Liver (tissue), 9 donors: ENCODE results near the gene CFAP74. TPM values are rescaled to one million over a fixed set of nuclear protein-coding genes. Genes with fewer than 3 reads are reported as not detected.

Experiments used
- DNase-seq: peaks from one replicate; pipeline ENCODE4 v3.0.0-alpha.2; 2017; ENCODE audit warnings: low spot score
- H3K27ac ChIP-seq, 2 donors: one replicate each; pipeline ENCODE4 v1.7.0; 2013; ENCODE audit warnings: inconsistent platforms in 2 of 2, low read length in 2 of 2, control low read depth in 1 of 2, low read depth in 1 of 2, mild to moderate bottlenecking in 1 of 2
- H3K27me3 ChIP-seq, 4 donors: one replicate each; pipeline versions ENCODE4 v1.6.1 to v1.7.0; 2013; ENCODE audit warnings: low read length in 3 of 4, inconsistent platforms in 1 of 4, mild to moderate bottlenecking in 1 of 4, moderate library complexity in 1 of 4; ENCODE audit not compliant: control insufficient read depth in 4 of 4, insufficient read depth in 4 of 4
- H3K36me3 ChIP-seq, 4 donors: one replicate each; pipeline versions ENCODE4 v1.6.1 to v1.7.0; 2013; ENCODE audit warnings: low read length in 3 of 4, mild to moderate bottlenecking in 3 of 4, low read depth in 1 of 4, moderate library complexity in 1 of 4; ENCODE audit not compliant: control insufficient read depth in 4 of 4, insufficient read depth in 3 of 4
- H3K4me1 ChIP-seq, 4 donors: one replicate each; pipeline versions ENCODE4 v1.6.1 to v1.7.0; 2013; ENCODE audit warnings: low read length in 3 of 4, mild to moderate bottlenecking in 3 of 4, moderate library complexity in 1 of 4; ENCODE audit not compliant: control insufficient read depth in 4 of 4, insufficient read depth in 4 of 4
- H3K4me3 ChIP-seq, 3 donors: one replicate each; pipeline versions ENCODE4 v1.6.1 to v1.7.0; 2013; ENCODE audit warnings: low read length in 3 of 3, control low read depth in 1 of 3, low read depth in 1 of 3, mild to moderate bottlenecking in 1 of 3
- H3K9ac ChIP-seq, 2 donors: one replicate each; pipeline ENCODE4 v1.7.0; 2013; ENCODE audit warnings: low read length in 2 of 2, mild to moderate bottlenecking in 2 of 2, moderate library complexity in 2 of 2, control low read depth in 1 of 2, low read depth in 1 of 2
- H3K9me3 ChIP-seq, 4 donors: one replicate each; pipeline versions ENCODE4 v1.6.1 to v1.7.0; 2013; ENCODE audit warnings: low read length in 3 of 4; ENCODE audit not compliant: control insufficient read depth in 4 of 4
- EGR1 ChIP-seq, 2 donors: IDR thresholded peaks; 2 replicates each; pipeline ENCODE4 v1.6.1; 2016 to 2018; ENCODE audit warnings: antibody characterized with exemption in 2 of 2, low read depth in 2 of 2
- FOXA1 ChIP-seq: IDR thresholded peaks from 2 replicates; pipeline ENCODE4 v1.6.1; 2016; ENCODE audit warnings: antibody characterized with exemption
- FOXA2 ChIP-seq: IDR thresholded peaks from 2 replicates; pipeline ENCODE4 v1.6.1; 2016; ENCODE audit warnings: antibody characterized with exemption
- GABPA ChIP-seq, 2 donors: IDR thresholded peaks in 1 of 2; conservative IDR thresholded peaks in 1 of 2; 2 replicates each; pipeline ENCODE4 v1.6.1; 2016; ENCODE audit warnings: antibody characterized with exemption in 2 of 2, mild to moderate bottlenecking in 1 of 2, moderate library complexity in 1 of 2
- HNF4A ChIP-seq, 2 donors: conservative IDR thresholded peaks; 2 replicates each; pipeline ENCODE4 v1.6.1; 2016; ENCODE audit warnings: antibody characterized with exemption in 2 of 2, mild to moderate bottlenecking in 2 of 2
- HNF4G ChIP-seq: IDR thresholded peaks from 2 replicates; pipeline ENCODE4 v1.6.1; 2016; ENCODE audit warnings: antibody characterized with exemption
- JUND ChIP-seq, 2 donors: IDR thresholded peaks; 2 replicates each; pipeline ENCODE4 v1.6.1; 2016; ENCODE audit warnings: antibody characterized with exemption in 2 of 2
- RAD21 ChIP-seq, 2 donors: IDR thresholded peaks; 2 replicates each; pipeline ENCODE4 v1.6.1; 2016; ENCODE audit warnings: antibody characterized with exemption in 2 of 2, mild to moderate bottlenecking in 2 of 2
- TAF1 ChIP-seq: conservative IDR thresholded peaks from 2 replicates; pipeline ENCODE4 v1.6.1; 2016; ENCODE audit warnings: antibody characterized with exemption, mild to moderate bottlenecking
- YY1 ChIP-seq: IDR thresholded peaks from 2 replicates; pipeline ENCODE4 v1.6.1; 2016; ENCODE audit warnings: antibody characterized with exemption, mild to moderate bottlenecking
- WGBS: extraction: QIAGEN DNeasy Blood & Tissue Kit; methylation state at CpG from one replicate; pipeline ENCODE4 v1.1.7; 2013; 5-methylcytosine and 5-hydroxymethylcytosine counted together
- polyA plus RNA-seq, 2 donors: library from polyadenylated mRNA; stranded (reverse) in 1 of 2; unstranded in 1 of 2; fragments of 200-250 nt in 1 of 2; fragments of >200 nt in 1 of 2; fragmentation: Nextera tagmentation in 1 of 2; extraction: Ambion mirVana in 1 of 2; gene quantifications; one replicate each; pipeline versions ENCODE4 v1.2.1 to v1.2.3, GENCODE V29; 2013 to 2015
- total RNA-seq, 2 donors: library from RNA; depleted of rRNA; stranded (reverse); fragments of >200 nt; gene quantifications; one replicate each; pipeline ENCODE4 v1.2.3, GENCODE V29; 2014
- TF ChIP-seq, protein P1 (sequence below): fragments of 150-350 bp; IDR thresholded peaks from 2 replicates; pipeline ENCODE4 v1.5.1; 2017; ENCODE audit warnings: improper control_type of control experiment, low read depth, low read length; ENCODE audit not compliant: missing input control
- TF ChIP-seq, protein P2 (sequence below): IDR thresholded peaks from 2 replicates; pipeline ENCODE4 v1.6.1; 2016; ENCODE audit warnings: antibody characterized with exemption
- TF ChIP-seq, protein P3 (sequence below): IDR thresholded peaks from 2 replicates; pipeline ENCODE4 v1.6.1; 2016; ENCODE audit warnings: antibody characterized with exemption
- TF ChIP-seq, protein P4 (sequence below): IDR thresholded peaks from 2 replicates; pipeline ENCODE4 v1.6.1; 2016; ENCODE audit warnings: antibody characterized with exemption
- donor health status: healthy.
- donor health status: healthy.
- donor health status: healthy.
- donor health status: healthy.
- donor health status: healthy.

Gene CFAP74
- total and polyA plus RNA-seq, 4 donors: under 0.01 to 0.31 TPM; not detected in 2

DNA sequence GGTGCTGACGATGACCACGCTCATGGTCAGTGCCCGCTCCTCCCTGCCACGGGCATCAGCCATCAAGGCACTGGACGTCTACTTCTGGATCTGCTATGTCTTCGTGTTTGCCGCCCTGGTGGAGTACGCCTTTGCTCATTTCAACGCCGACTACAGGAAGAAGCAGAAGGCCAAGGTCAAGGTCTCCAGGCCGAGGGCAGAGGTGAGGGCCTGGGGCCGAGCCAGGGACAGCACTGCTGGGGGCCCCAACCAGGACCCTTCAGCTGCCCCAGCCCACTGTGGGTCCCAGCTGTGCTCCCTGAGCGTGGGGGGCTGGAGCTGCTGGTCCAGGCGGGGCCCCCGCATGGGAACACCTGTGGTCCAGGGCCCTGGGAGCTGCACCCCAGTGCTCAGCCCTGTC, 26.0 kb upstream of the CFAP74 start:
- Histone ChIP-seq H3K9ac (no peak overlapping the region), H3K4me1 (peaks cover 0 to 4% (median 0%) of the 10 kb centered on the region in 4 donors), H3K27ac (no peak overlapping the region), H3K9me3 (no peaks in the 10 kb centered on the region), H3K36me3 (no peaks in the 10 kb centered on the region), H3K4me3 (no peak overlapping the region), H3K27me3 (peaks cover 0 to 2% (median 0%) of the 10 kb centered on the region in 4 donors)
- 81% methylated on average over 15 of the region's 15 CpGs for WGBS
- TF ChIP-seq, protein P1, sequence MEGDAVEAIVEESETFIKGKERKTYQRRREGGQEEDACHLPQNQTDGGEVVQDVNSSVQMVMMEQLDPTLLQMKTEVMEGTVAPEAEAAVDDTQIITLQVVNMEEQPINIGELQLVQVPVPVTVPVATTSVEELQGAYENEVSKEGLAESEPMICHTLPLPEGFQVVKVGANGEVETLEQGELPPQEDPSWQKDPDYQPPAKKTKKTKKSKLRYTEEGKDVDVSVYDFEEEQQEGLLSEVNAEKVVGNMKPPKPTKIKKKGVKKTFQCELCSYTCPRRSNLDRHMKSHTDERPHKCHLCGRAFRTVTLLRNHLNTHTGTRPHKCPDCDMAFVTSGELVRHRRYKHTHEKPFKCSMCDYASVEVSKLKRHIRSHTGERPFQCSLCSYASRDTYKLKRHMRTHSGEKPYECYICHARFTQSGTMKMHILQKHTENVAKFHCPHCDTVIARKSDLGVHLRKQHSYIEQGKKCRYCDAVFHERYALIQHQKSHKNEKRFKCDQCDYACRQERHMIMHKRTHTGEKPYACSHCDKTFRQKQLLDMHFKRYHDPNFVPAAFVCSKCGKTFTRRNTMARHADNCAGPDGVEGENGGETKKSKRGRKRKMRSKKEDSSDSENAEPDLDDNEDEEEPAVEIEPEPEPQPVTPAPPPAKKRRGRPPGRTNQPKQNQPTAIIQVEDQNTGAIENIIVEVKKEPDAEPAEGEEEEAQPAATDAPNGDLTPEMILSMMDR: no peak
- no peak for TF ChIP-seq FOXA2
- TF ChIP-seq YY1: no peak
- no peak for TF ChIP-seq HNF4A (conservative IDR thresholded peaks at IDR 0.05)
- no peak for TF ChIP-seq FOXA1
- TF ChIP-seq, protein P2, sequence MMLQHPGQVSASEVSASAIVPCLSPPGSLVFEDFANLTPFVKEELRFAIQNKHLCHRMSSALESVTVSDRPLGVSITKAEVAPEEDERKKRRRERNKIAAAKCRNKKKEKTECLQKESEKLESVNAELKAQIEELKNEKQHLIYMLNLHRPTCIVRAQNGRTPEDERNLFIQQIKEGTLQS: no peak
- TF ChIP-seq EGR1 (IDR thresholded peaks at IDR 0.05; ENCODE audit: low read depth in 2 of 2): no peak
- no peak for TF ChIP-seq HNF4G
- TF ChIP-seq TAF1: no peak
- TF ChIP-seq, protein P3, sequence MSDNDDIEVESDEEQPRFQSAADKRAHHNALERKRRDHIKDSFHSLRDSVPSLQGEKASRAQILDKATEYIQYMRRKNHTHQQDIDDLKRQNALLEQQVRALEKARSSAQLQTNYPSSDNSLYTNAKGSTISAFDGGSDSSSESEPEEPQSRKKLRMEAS: no peak
- no peak for TF ChIP-seq RAD21 (IDR thresholded peaks at IDR 0.05)
- no peak for TF ChIP-seq JUND (IDR thresholded peaks at IDR 0.05)
- TF ChIP-seq, protein P4, sequence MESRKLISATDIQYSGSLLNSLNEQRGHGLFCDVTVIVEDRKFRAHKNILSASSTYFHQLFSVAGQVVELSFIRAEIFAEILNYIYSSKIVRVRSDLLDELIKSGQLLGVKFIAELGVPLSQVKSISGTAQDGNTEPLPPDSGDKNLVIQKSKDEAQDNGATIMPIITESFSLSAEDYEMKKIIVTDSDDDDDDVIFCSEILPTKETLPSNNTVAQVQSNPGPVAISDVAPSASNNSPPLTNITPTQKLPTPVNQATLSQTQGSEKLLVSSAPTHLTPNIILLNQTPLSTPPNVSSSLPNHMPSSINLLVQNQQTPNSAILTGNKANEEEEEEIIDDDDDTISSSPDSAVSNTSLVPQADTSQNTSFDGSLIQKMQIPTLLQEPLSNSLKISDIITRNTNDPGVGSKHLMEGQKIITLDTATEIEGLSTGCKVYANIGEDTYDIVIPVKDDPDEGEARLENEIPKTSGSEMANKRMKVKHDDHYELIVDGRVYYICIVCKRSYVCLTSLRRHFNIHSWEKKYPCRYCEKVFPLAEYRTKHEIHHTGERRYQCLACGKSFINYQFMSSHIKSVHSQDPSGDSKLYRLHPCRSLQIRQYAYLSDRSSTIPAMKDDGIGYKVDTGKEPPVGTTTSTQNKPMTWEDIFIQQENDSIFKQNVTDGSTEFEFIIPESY: no peak
- TF ChIP-seq GABPA (IDR thresholded peaks at IDR 0.05 in 1 of 2, conservative IDR thresholded peaks at IDR 0.05 in 1 of 2): no peak
- no peak for DNase-seq

DNA sequence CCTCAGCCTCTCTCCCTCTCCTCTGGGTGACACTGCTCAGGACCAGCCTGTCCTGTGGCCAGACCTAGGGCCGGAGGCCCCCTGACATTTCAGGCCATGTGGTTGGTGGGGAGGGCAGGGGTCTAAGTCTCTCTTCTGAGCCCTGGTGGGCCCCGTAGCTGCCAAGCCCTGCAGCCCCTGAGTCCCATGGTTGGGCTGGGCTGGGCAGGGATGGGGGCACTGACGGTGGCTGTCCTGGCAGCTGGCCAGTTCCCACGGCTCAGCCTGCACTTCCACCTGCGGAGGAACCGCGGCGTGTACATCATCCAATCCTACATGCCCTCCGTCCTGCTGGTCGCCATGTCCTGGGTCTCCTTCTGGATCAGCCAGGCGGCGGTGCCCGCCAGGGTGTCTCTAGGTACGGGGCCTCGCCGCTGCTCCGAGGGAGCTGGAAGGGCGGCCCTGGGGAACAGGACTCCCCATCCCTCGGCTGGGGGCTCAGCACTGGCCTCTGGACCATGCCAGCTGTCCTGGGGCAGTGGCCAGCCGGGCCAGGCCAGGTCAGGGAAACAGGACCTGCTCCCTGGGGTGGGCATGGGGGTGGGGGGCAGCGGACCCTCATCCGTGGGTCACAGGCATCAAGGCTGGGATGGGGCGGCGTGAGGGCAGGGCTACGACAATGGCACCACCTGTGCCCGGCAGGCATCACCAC, 25.4 kb upstream of the CFAP74 start:
- no peaks in the 10 kb centered on the region for H3K36me3 ChIP-seq
- 90% methylated on average over 26 of the region's 26 CpGs for WGBS
- DNase-seq: no peak
- H3K27ac ChIP-seq: no peak overlapping the region
- no peak overlapping the region for H3K4me3 ChIP-seq
- H3K9me3 ChIP-seq: no peaks in the 10 kb centered on the region
- no peak overlapping the region for H3K9ac ChIP-seq
- H3K4me1 ChIP-seq: peaks cover 0 to 4% (median 0%) of the 10 kb centered on the region in 4 donors
- H3K27me3 ChIP-seq: peaks cover 0 to 2% (median 0%) of the 10 kb centered on the region in 4 donors
- no peak for TF ChIP-seq JUND (IDR thresholded peaks at IDR 0.05)
- TF ChIP-seq YY1: no peak
